ENCODE measurements around the gene LINC01488.

The LINC01488 gene

DNA sequence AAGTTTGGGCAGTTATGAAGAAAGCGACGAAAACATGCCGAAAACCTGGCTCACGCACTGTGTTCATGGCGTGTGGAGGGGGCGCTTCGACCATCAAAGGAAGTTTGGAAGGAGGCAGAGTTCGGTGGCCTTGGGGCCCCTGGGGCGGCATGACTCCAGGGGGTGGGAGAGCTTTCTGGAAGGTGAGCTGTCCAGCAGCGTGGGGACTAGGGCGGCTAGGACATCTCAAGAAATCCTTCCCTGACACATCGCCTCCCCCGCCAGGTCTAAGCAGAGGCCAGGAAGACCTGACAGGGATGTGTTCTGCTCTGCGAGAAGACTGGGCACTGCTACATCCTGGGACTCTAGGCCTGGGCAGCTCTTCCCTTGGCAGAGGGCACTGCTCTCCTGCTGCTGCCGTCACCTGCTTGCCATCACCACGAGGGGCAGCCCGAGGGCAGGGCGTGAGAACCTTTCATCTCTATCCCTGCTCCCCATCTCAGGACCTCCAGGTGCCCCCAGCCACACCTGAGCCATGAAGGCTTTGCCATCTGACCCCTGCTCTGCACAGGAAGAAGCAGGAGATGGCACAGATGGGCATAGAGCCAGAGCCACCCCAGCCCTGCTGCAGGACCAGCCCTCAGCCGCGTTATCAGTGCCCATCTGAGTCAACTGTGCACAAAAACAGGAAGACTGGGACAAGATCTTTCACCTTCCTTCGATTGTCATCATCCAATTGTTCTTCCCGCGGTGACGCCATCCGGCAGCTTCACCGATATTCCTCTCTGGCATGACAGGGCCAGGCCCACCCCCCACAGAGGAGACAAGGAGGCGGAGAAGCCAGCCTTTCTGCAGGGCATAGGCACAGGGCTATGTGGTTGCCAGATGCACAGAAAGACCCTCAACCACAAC lies 12.7 kb downstream of the LINC01488 start:
- no peak for DNase-seq

DNA sequence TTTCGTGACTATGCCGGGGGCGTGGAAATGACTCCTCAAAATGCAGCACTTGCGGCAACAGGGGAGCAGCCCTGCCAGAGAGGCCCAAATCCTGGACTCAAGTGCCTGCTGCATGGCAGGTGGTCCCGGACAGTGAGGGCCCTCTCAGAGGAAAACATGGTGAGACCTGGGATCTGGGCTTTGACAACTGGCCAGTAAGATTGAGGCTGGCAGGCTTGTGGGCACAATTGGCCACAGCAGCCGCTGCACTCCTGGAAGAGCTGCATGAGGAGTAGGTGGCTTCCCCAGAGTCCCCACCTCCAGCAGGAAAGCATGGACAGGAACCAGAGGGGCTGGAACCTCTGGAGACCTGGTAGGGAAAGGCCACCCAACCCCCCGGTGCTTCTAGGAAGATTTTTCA lies 13.4 kb downstream of the LINC01488 start:
- DNase-seq, result no peak

DNA sequence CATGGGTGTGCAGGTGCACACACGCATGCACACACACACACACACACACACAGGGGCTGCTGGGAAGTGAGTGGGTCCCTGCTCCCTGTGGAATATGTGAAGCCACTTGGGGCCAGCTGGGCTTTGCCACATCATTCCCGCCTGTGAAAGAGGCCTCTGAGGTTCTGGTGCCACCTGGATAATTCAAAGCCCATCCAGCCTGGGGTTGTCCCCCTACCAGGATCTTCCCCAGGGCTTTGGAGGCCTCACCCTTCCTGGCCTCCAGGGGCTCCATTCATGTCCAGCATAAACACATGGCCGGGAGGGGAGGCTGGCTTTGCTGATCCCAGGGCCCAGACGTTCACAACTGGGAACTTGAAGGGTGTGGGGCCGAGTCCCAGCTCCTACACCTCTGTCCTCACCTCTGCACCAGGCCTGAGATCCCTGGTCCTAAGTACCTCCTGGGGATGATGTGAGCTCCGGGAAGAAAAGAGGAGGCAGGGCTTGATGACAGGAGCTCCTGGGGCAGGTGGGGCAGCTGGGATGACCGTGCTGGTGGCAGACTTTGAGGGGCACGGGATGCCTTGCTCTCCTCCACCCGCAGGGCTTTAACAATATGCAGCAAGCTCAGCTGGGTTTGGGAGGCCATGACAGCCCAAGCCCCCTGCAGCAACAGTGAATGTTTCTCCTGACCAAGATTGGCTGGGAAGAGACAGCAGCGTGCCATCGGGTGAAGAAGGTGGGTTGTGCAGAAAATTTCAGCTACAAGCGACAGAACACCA lies 14.2 kb downstream of the LINC01488 start:
- DNase-seq, result no peak

GRCh38 chr11:69496202-69496557 lies 14.7 kb downstream of the LINC01488 start:
- DNase-seq, result no peak

DNA sequence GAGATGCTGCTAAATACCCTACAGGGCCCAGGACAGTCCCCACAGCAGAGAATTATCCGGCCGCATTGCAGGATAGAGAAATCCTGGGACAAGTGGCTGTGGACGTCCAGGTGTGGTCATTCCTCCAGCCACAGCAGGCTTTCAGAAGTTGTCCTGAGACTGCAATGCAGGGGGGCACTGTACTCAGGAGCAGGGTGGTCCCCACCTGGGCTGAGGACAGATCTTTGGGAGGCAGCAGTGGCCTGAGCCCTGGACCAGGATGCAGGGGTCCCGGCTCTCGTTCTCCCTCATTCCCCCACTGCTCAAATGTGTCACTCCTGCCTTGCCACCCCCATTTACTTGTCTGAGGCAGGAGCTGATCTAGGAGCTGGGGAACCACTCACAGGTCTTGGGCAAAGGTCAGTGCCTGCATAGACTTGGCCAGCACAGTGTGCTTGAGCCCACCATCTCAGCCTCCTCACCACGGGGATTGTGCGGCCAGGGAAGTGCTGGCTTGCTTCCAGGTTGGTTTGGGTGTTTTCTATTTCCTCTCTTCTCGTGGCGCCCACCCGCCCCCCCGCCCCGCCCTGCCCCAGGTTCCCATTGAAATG lies 15.3 kb downstream of the LINC01488 start:
- no peak for DNase-seq

DNA sequence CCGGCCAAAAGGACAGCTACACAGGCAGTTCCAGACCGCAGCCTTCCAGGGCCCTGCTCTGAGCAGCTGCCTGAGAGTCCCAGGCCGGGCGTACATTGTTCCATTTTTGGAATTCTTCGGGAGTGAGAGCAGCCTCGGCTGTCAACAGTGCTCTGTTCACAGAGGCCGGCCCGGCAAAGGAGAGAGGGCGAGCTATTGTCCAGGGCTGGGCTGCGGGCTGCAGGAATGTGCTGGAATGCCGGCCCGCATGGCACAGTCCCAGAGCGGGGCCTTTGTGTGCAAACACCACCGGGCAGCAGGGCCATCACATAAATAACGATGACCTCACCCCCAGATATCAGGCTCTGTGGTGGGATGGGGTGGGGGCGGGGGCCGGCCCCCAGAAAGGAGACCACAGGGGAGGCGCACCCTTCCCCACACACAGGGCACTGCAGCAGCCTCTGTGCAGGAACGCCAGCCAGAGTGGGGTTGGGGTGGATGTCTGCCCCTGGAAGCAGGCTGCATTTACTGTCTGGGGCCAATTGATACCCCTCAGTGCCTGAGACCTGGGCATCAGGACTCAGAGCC lies 15.8 kb downstream of the LINC01488 start:
- peak; percentile 99 for DNase-seq

DNA sequence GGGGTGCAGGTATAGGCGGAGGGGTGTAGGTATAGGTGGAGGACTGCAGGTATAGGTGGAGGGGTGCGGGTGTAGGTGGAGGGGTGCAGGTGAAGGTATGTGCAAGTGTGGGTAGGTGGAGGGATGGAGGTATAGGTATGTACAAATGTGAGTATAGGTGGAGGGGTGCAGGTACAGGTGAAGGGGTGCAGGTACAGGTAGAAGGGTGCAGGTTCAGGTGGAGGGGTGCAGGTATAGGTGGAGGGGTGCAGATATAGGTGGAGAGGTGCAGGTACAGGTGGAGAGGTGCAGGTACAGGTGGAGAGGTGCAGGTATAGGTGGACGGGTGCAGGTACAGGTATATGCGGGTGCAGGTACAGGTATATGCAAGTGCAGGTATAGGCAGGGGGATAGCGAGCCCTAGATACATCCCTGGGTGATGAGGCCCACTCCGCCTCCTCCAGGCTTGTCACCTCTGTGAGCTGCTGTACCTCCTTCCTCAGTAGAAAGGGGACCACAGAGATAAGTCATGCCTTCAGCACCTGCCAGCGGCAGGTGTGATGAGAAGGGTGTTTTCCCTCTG lies 17.2 kb downstream of the LINC01488 start:
- no peak for DNase-seq

DNA sequence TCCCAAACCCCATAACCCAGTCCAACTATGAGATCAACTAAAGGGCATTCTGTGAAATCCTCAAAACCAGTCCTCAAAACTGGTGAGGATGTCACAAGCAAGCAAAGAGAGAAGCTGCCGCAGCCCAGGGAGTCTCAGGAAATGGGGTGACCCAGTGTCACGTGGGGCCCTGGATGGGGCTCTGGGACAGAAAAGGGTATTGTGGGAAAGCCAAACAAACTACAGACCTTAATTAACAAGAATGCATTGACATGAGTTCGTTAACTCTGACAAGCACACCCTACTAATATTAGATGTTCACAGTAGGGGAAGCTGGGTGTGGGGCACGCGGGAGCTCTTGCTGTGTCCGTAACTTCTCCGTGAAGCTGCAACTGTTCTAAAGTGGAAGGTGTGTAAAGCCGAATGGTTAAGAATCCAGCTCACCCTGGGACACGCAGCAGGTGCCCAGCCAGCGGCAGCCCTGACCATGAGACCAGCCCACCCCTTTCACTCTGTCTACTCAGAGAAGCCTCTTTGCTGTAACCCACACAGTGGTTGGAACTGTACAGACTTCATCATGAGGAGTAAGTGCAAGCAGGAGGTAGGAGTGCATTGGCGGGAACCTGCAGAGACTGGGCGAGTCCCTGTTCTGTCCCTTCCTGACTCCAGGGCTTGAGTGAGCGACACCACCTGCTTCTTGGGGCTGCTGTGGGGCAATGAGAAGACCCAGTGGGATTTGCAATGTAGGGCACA lies 17.9 kb downstream of the LINC01488 start:
- DNase-seq, result no peak

GRCh38 chr11:69499918-69500284 lies 18.4 kb downstream of the LINC01488 start:
- no peak for DNase-seq

DNA sequence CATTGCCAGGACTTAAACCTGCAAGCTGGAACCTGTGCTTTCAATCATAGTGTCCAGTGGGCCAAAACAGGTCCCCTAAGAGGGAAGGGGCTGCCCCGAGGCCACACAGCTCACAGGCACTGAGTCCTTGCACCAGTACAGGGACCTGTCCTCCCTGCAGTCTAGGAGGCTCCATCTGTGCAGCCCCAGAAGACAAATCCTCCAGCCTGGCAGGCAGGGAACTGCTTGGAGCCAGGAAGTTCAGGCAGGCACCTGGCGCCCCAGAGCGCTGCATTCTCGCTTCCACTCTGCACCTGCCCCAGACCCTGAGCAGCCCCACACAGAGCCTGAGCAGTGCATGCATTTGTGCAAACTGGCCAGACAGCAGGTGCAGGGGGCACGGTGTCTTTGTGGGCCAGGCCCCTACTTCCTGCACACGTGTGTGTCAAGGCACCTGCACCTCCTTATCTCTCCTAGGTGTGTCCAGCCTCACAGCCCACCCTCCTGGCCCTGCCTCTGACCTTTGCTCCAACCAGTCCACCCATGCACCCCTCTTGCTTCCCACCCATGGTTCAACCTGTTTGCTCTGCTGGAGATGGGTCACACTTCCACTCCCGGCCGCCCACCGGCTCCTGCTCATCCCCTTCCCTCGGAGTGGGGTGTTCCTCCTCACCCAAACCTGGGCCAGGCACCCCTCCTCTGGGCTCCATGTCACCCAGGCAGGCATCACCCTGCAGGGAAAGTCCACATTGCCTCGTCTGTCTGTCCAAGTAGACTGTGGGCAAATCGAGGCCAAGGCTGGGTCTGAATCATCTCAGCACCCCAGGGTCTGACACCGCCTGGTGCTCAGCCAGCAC lies 19.0 kb downstream of the LINC01488 start:
- no peak for DNase-seq

DNA sequence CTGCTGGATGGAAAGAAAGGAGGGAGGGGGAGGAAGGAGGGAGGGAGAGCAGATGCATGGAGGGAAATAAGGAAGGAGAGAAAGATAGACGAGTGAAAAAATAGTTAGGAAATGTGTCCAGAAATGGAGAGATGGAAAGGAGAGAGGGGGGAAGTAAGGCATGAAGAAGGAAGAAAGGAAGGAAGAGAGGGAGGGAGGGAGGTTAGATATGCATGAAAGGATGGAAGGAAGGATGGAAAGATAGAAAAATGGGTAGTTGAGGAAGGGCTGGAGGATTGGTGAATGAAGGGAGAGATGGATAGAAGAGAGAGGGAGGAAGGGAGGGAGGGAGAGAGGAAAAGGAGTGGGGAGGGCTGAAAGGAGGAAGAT lies 19.6 kb downstream of the LINC01488 start:
- no peak for DNase-seq

DNA sequence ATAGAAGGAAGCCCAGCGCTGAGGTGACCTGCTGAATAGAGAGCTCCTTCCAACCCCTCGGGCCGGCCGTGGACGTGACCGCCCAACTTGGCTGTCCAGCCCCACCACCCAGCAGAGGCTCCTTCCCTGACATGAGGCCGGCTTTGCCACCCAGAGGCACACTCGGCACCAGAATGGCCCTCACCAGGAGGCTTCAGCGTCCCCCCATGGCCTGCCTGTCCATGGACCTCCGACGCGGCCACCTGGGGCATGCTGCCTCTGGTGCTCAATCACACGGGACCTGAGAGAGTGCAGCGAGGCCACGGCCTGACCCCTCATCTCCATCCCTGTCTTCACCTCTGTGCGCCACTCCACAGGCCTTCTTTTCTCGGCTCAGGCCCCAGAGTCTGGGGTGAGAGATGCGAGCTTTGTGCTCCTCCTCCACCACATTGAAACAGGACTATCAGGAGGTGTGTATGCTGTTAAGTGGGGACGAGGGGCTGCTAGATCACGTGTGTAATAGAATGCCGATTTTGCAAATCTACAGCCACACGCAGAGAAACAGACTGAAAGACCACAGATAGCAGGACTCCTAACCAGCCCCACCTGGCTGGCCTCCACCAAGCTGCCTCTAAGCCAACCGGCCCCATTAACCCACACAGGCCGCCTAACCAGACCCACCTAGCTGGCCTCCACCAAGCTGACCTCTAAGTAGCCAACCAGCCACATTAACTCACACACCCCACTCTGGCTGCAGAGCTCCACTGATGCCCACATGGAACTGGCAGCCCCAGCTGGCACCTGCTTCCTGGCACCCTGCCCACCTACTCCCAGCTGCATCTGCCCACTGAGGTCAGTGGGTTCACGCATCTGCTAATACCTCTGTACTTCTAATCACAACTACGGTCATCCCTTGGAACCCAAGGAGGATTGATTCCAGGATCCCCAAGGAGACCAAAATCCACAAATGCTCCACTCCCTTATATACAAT lies 20.7 kb downstream of the LINC01488 start:
- DNase-seq, result no peak

GRCh38 chr11:69504127-69504526 lies 22.7 kb downstream of the LINC01488 start:
- no peak for DNase-seq

DNA sequence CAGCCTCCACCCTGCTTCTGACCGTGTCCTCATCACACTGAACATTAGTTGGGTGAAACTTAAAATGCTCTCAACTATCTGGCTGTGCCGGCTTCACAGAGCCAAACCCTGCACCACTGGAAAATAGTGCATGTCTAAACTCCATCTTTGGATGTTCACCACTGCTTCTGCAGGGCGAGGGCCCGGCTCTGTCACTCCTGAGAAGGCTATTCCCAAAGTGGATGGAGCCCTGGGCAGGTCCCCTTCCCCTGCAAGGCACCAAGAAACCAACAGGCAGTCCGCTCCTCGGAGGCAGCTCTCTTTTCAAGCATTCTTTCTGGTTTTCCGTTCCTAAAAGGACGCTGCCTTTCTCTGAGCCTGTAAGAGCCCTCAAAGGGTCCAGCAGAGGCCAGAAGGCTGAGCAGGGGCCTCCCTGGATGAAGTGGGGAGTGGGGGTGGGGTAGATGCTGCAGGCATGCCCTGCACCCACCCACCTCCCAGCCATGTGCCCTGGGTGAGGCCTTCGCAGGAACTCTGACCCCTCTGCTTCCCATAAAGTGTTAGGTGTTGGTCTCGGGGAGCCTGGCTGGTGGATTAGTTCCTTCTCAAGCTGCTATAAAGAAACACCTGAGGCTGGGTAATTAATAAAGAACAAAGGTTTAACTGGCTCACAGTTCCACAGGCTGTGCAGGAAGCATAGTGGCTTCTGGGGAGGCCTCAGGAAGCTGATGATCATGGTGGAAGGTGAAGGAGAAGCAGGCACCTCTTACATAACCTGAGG lies 23.3 kb downstream of the LINC01488 start:
- DNase-seq, result no peak

DNA sequence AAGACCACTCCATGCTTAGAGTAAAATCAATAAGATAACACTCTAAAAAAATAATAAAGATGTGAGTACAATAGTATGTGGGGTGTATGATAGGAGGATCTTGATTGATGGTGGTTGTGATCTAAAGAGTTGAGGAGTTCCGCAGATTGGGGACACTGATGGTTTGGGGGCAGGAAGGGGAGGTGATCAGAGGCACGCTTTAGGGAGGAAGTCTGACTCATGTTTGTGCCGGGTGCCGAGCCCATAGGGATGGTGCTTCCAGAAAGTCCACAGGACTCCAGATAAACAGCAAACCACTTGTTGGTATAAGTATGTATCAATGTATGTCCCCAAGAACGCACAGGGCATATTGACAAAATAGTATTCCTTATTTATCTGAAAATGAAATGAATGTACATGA lies 27.5 kb downstream of the LINC01488 start:
- no peak for DNase-seq

DNA sequence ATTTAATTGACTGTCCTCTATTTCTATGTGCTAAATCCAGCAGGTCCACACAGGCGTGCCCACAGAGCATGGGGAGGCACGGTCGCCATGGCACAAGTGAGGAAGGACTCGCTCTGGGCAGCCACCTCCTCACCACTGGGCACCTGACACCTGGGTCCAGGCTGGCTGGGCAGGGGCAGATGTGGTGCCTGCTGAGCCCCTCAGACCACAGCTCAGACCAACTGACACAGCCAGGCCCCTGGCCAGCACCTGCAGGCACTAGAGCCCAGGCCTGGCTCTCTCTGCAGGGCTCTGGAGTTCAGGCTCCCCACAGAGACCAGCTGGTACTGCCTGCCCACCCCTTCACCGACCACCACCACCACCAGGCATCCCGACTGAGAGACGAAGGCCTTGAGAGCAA lies 27.9 kb downstream of the LINC01488 start:
- DNase-seq, result no peak

GRCh38 chr11:69509846-69510390 lies 28.5 kb downstream of the LINC01488 start:
- no peak for DNase-seq

- DNase-seq, result peak; percentile 86
These were observed 29.3 kb downstream of the LINC01488 start for GRCh38 chr11:69510471-69511357.
